Globus pallidus (tissue), 1 donor: ENCODE measurements around the gene CDK12.
A peak's percentile ranks its signal among the peaks of the same experiment; 100 is the strongest.
"Not testable (repeated sequence)": the region's sequence is repeated elsewhere in the genome, so short reads cannot be mapped to it uniquely, and the experiment has no call there.

Source experiments
- DNase-seq: peaks from one replicate; pipeline ENCODE4 v3.0.0-alpha.2; 2015; ENCODE audit warnings: low spot score

The CDK12 gene

GRCh38 chr17:39461113-39461925 is at the start of gene CDK12:
Gene CDK12 (plus strand): TSS chr17:39461486. CDS start chr17:39462072, 586 bp downstream.
- peak; percentile 97 for DNase-seq

- DNase-seq = no peak
Observed at GRCh38 chr17:39416141-39416540, 45.1 kb upstream of the CDK12 start.

DNA sequence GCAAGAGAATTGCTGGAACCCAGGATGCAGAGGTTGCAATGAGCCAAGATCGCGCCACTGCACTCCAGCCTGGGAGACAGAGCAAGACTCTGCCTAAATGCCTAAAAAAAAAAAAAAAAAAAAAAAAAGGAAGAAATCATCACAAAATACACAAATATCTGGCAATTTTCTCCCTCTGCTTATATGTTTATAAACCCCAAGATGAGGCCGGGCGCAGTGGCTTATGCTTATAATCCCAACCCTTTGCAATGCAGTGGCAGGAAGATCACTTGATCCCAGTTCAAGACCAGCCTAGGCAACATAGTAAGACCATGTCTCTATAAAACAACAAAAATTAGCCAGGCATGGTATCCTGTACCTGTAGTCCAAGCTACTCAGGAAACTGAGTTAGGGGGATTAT is 31.7 kb upstream of the CDK12 start:
- DNase-seq = no peak

- not testable (repeated sequence) for DNase-seq
Observed at GRCh38 chr17:39439868-39440267, 21.4 kb upstream of the CDK12 start.

- no peak for DNase-seq
Observed at GRCh38 chr17:39443326-39443725, 18.0 kb upstream of the CDK12 start.

GRCh38 chr17:39447561-39447960 is 13.7 kb upstream of the CDK12 start:
- no peak for DNase-seq

- no peak for DNase-seq
Observed at GRCh38 chr17:39450051-39450450, 11.2 kb upstream of the CDK12 start.

GRCh38 chr17:39450847-39451581 is 10.3 kb upstream of the CDK12 start, which contains the start of gene MED1:
Gene MED1 (minus strand): TSS chr17:39451263. CDS start chr17:39451062, 201 bp downstream.
- DNase-seq = peak; percentile 89

GRCh38 chr17:39455919-39456318 is 5.4 kb upstream of the CDK12 start:
- no peak for DNase-seq

DNA sequence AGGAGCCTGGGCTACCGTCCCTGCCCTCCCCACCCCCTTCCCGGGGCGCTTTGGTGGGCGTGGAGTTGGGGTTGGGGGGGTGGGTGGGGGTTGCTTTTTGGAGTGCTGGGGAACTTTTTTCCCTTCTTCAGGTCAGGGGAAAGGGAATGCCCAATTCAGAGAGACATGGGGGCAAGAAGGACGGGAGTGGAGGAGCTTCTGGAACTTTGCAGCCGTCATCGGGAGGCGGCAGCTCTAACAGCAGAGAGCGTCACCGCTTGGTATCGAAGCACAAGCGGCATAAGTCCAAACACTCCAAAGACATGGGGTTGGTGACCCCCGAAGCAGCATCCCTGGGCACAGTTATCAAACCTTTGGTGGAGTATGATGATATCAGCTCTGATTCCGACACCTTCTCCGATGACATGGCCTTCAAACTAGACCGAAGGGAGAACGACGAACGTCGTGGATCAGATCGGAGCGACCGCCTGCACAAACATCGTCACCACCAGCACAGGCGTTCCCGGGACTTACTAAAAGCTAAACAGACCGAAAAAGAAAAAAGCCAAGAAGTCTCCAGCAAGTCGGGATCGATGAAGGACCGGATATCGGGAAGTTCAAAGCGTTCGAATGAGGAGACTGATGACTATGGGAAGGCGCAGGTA is 762 bp downstream of the CDK12 start:
- DNase-seq = peak; percentile 41

GRCh38 chr17:39462631-39463375 is 1.5 kb downstream of the CDK12 start:
- peak; percentile 5 for DNase-seq

GRCh38 chr17:39464639-39465181 is 3.4 kb downstream of the CDK12 start:
- not testable (repeated sequence) for DNase-seq

DNA sequence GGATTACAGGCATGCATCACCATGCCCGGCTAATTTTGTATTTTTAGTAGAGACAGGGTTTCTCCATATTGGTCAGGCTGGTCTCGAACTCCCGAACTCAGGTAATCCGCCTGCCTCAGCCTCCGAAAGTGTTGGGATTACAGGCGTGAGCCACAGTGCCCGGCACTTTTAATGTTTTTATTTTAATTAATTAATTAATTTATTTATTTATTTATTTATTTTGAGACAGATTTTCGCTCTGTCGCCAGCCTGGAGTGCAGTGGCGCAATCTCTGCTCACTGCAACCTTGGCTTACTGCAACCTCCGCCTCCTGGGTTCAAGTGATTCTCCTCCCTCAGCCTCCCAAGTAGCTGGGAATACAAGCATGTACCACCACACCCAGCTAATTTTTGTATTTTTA is 7.3 kb downstream of the CDK12 start:
- DNase-seq = not testable (repeated sequence)

- DNase-seq = no peak
Observed at GRCh38 chr17:39473310-39473709, 12.0 kb downstream of the CDK12 start.

GRCh38 chr17:39479631-39480030 is 18.3 kb downstream of the CDK12 start:
- not testable (repeated sequence) for DNase-seq

DNA sequence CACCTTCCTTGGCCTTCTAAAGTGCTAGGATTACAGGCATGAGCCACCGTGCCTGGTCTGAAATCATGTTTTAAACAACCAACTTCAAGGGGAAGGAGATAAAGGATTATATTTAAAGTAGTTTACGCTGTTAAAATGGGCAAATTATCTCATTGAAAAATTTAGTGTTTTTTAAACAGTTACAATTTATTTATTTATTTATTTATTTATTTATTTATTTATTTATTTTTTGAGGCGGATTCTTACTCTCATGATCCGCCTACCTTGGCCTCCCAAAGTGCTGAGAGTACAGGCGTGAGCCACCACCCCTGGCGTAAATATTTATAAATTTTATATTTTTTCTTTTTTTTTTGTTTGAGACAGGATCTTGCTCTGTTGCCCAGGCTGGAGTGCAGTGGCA is 22.2 kb downstream of the CDK12 start:
- no peak for DNase-seq

DNA sequence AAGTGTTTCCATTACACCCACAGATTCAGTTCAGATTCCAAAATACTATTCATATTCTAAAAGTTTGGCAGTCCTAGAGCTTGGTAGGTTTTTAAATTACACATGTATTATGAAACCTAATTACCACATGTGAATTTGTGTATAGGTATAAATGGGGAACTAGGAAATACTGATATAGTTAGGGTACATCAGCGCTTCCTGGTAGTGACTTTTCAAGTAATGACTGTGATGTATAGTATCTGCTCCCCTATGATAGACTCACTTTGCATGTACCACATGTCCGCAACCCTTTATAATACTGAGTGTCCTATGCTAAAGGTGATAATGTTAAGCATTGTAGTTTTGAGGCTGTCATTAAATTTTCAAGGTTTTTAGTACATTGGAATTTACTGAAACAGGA is 22.9 kb downstream of the CDK12 start:
- DNase-seq = no peak

DNA sequence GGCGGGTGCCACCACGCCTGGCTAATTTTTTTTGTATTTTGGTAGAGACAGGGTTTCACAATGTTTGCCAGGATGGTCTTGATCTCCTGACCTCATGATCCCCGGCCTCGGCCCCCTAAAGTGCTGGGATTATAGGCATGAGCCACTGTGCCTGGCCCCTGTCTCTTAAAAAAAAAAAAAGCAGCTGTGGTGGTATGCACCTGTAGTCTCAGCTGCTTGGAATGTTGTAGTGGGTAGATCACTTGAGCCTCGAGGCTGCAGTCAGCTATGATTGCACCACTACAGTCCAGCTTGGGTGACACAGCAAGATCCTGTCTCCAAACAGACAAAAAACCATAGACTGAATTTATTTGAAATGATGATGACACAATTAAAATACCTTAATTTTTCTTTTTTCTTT is 24.3 kb downstream of the CDK12 start:
- no peak for DNase-seq

DNA sequence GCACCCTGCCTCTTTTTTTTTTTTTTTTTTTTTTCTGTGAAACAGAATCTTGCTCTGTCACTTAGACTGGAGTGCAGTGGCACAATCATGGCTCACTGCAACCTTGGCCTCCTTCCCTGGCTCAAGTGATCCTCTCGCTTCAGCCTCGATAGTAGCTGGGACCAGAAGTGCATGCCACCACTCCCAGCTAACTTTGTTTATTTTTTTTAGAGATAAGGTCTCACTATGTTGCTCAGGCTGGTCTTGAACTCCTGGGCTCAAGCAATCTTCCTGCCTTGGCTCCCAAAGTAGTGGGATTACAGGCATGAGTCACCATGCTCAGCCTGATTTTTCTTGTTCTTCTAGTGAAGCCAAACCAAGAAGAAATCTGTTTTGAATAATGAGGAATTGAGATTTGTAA is 25.0 kb downstream of the CDK12 start:
- no peak for DNase-seq

- DNase-seq = not testable (repeated sequence)
Observed at GRCh38 chr17:39487490-39487889, 26.2 kb downstream of the CDK12 start.

DNA sequence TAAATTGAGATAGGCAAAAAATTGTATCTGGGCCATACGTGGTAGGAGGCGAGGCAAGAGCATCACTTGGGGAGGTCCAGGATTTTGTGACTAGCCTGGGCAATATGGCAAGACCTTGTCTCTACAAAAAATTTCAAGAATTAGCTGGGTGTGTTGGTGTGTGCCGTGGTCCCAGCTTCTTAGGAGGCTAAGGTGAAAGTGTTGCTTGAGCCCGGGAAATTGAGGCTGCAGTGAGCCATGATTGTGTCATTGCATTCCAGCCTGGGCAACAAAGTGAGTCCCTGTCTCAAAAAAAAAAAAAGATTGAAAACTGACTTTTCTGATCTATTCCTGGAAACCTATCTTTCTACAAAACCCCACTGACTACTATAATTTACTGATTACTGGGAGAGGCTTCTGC is 26.7 kb downstream of the CDK12 start:
- DNase-seq = no peak

DNA sequence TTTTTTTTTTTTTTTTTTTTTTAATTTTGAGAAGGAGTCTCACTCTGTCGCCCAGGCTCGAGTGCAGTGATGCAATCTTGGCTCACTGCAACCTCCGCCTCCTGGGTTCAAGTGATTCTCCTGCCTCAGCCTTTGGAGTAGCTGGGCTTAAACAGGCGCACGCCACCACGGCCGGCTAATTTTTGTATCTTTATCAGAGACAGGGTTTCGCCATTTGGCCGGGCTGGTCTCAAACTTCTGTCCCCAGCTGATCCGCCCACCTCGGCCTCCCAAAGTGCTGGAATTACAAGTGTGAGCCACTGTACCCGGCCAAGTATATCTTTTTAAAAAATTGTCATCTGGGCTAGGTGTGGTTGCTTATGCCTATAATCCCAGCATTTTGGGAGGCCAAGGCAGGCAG is 35.6 kb downstream of the CDK12 start:
- not testable (repeated sequence) for DNase-seq
